HCT116 (cell line): Measurements from ENCODE around the gene CHST8. TPM values are rescaled to one million over a fixed set of nuclear protein-coding genes. Genes with fewer than 3 reads are reported as not detected.

Experiments used
- ATAC-seq: fragments of 200-7000 bp; cut with Tn5 transposase; 2 replicates; pipeline ENCODE4 v1.9.1; 2020; ENCODE audit warnings: mild to moderate bottlenecking, moderate library complexity
- BruUV-seq: library from RNA; stranded (reverse); fragments of 400-500 nt; replicated peaks from 2 replicates; lab custom pipeline; 2021; lab: Mats Ljungman, UMichigan
- CTCF ChIA-PET: fragments of 300-600 bp; sonication (Branson Sonifier 250); formaldehyde crosslinking; loops from one replicate; lab custom pipeline; 2021; ENCODE audit warnings: antibody characterized with exemption; lab: Charles Lee
- POLR2A ChIA-PET: fragments of 300-600, 350-600 bp; sonication (Branson Sonifier 250); formaldehyde crosslinking; loops from one replicate; lab custom pipeline; 2021; ENCODE audit warnings: antibody characterized with exemption; lab: Charles Lee
- RAD21 ChIA-PET, 2 experiments: fragments of 300-600 bp; sonication (Branson Sonifier 250); formaldehyde crosslinking; loops; one replicate each; lab custom pipeline; 2023; ENCODE audit warnings: low total read pairs in 2 of 2; ENCODE audit not compliant: uncharacterized antibody in 2 of 2, unreplicated experiment in 2 of 2, low non-redundant PET in 1 of 2; lab: Charles Lee
- DNase-seq: peaks from one replicate; pipeline ENCODE4 v3.0.0-alpha.2; 2010; ENCODE audit warnings: low read depth, low spot score
- H2AFZ ChIP-seq: fragments of 200-600 bp; shearing (Covaris generic), sonication (generic); 2 replicates; pipeline ENCODE4 v1.6.1; 2017; ENCODE audit warnings: low read depth, mixed run types, mixed read lengths, antibody characterized with exemption, low read length; ENCODE audit not compliant: poor library complexity, severe bottlenecking
- H3K27ac ChIP-seq: 2 replicates; pipeline ENCODE4 v1.5.1; 2012; ENCODE audit warnings: low read depth, low read length
- H3K27me3 ChIP-seq: fragments of 200-600 bp; sonication (generic); 2 replicates; pipeline ENCODE4 v1.6.1; 2016; ENCODE audit warnings: mixed run types, low read length, mixed read lengths; ENCODE audit not compliant: insufficient read depth
- H3K36me3 ChIP-seq, 2 experiments: fragments of 200-500 bp in 1 of 2; fragments of 200-600 bp in 1 of 2; sonication (Bioruptor generic) in 1 of 2; sonication (generic) in 1 of 2; 2 replicates each; pipeline versions ENCODE4 v1.5.1 to v1.6.1; 2014 to 2016; ENCODE audit warnings: low read length in 2 of 2, inconsistent platforms in 1 of 2, mixed read lengths in 1 of 2, mixed run types in 1 of 2; ENCODE audit not compliant: insufficient read depth in 2 of 2, control insufficient read depth in 1 of 2
- H3K4me1 ChIP-seq, 2 experiments: fragments of 200-600 bp in 1 of 2; sonication (generic) in 1 of 2; 2 replicates each; pipeline versions ENCODE4 v1.5.1 to v1.6.1; 2012 to 2017; ENCODE audit warnings: low read length in 2 of 2, inconsistent platforms in 1 of 2, mild to moderate bottlenecking in 1 of 2, mixed read lengths in 1 of 2, mixed run types in 1 of 2, moderate library complexity in 1 of 2; ENCODE audit not compliant: insufficient read depth in 2 of 2, control insufficient read depth in 1 of 2
- H3K4me2 ChIP-seq: fragments of 200-600 bp; sonication (generic); 2 replicates; pipeline ENCODE4 v1.6.1; 2017; ENCODE audit warnings: mixed run types, low read length, mixed read lengths
- H3K4me3 ChIP-seq, 2 experiments: fragments of 200-600 bp in 1 of 2; sonication (generic) in 1 of 2; replicated peaks in 1 of 2; 2 replicates each; pipeline ENCODE4 v1.5.1; 2011 to 2016; ENCODE audit warnings: low read length in 2 of 2, control low read depth in 1 of 2, low read depth in 1 of 2, mild to moderate bottlenecking in 1 of 2, mixed read lengths in 1 of 2, mixed run types in 1 of 2
- H3K79me2 ChIP-seq: fragments of 200-600 bp; sonication (generic); 2 replicates; pipeline ENCODE4 v1.6.1; 2017; ENCODE audit warnings: mild to moderate bottlenecking, mixed run types, low read length, moderate library complexity, mixed read lengths; ENCODE audit not compliant: insufficient read depth
- H3K9ac ChIP-seq: fragments of 200-600 bp; sonication (generic); 2 replicates; pipeline ENCODE4 v1.6.1; 2016; ENCODE audit warnings: low read length, mixed read lengths
- H3K9me2 ChIP-seq: fragments of 200-600 bp; sonication (generic), shearing (Covaris generic); 2 replicates; pipeline ENCODE4 v1.6.1; 2017; ENCODE audit warnings: mixed run types, mild to moderate bottlenecking, moderate library complexity; ENCODE audit not compliant: insufficient read depth
- H3K9me3 ChIP-seq, 2 experiments: fragments of 200-500 bp in 1 of 2; fragments of 200-600 bp in 1 of 2; sonication (Bioruptor generic) in 1 of 2; sonication (generic) in 1 of 2; 2 replicates each; pipeline ENCODE4 v1.6.1; 2014 to 2017; ENCODE audit warnings: low read length in 2 of 2, mixed read lengths in 2 of 2, inconsistent platforms in 1 of 2, low read depth in 1 of 2, mild to moderate bottlenecking in 1 of 2, mixed run types in 1 of 2, moderate library complexity in 1 of 2; ENCODE audit not compliant: control insufficient read depth in 1 of 2, insufficient read depth in 1 of 2
- H4K20me1 ChIP-seq: fragments of 200-600 bp; sonication (generic), shearing (Covaris generic); 2 replicates; pipeline ENCODE4 v1.6.1; 2017; ENCODE audit warnings: mixed run types, mild to moderate bottlenecking, moderate library complexity; ENCODE audit not compliant: insufficient read depth
- CBX3 ChIP-seq: IDR thresholded peaks from 2 replicates; pipeline ENCODE4 v1.6.1; 2012; ENCODE audit warnings: low read depth
- CEBPB ChIP-seq: IDR thresholded peaks from 2 replicates; pipeline ENCODE4 v1.6.1; 2012; ENCODE audit warnings: low read depth
- EGR1 ChIP-seq: IDR thresholded peaks from 2 replicates; pipeline ENCODE4 v1.6.1; 2012; ENCODE audit warnings: low read depth
- EZH2phosphoT487 ChIP-seq: fragments of 200-600 bp; IDR thresholded peaks from 2 replicates; pipeline ENCODE4 v1.6.1; 2018; ENCODE audit warnings: antibody characterized with exemption, borderline replicate concordance
- FOSL1 ChIP-seq: IDR thresholded peaks from 2 replicates; pipeline ENCODE4 v1.6.1; 2012; ENCODE audit warnings: low read depth
- MAX ChIP-seq: IDR thresholded peaks from 2 replicates; pipeline ENCODE4 v1.6.1; 2012
- POLR2A ChIP-seq: IDR thresholded peaks from 2 replicates; pipeline ENCODE4 v1.7.0; 2011; ENCODE audit warnings: borderline replicate concordance; ENCODE audit not compliant: insufficient read depth, insufficient read length; ENCODE audit errors: extremely low read depth
- RAD21 ChIP-seq: IDR thresholded peaks from 2 replicates; pipeline ENCODE4 v1.6.1; 2012; ENCODE audit warnings: low read depth, mild to moderate bottlenecking
- REST ChIP-seq: IDR thresholded peaks from 2 replicates; pipeline ENCODE4 v1.6.1; 2012; ENCODE audit warnings: low read depth
- SIN3A ChIP-seq: IDR thresholded peaks from 2 replicates; pipeline ENCODE4 v1.6.1; 2012; ENCODE audit warnings: low read depth
- SRF ChIP-seq: IDR thresholded peaks from 2 replicates; pipeline ENCODE4 v1.6.1; 2012; ENCODE audit warnings: low read depth
- TCF7L2 ChIP-seq: IDR thresholded peaks from 2 replicates; pipeline ENCODE4 v1.7.0; 2011; ENCODE audit warnings: borderline replicate concordance, inconsistent platforms; ENCODE audit not compliant: insufficient read depth, insufficient read length; ENCODE audit errors: extremely low read depth
- YY1 ChIP-seq: IDR thresholded peaks from 2 replicates; pipeline ENCODE4 v1.6.1; 2011; ENCODE audit warnings: low read length, low read depth, moderate library complexity, mild to moderate bottlenecking; ENCODE audit not compliant: insufficient replicate concordance; ENCODE audit errors: extremely low read depth
- ZBTB33 ChIP-seq: IDR thresholded peaks from 2 replicates; pipeline ENCODE4 v1.6.1; 2011; ENCODE audit warnings: mild to moderate bottlenecking, low read length, moderate library complexity; ENCODE audit not compliant: insufficient replicate concordance; ENCODE audit errors: extremely low read depth
- ZNF274 ChIP-seq: fragments of 200-500 bp; sonication (Bioruptor generic); IDR thresholded peaks from 2 replicates; pipeline ENCODE4 v1.6.1; 2014; ENCODE audit warnings: mild to moderate bottlenecking, low read depth, low read length, inconsistent platforms
- intact Hi-C: fragments of 100-400 bp; cut with micrococcal nuclease; formaldehyde crosslinking; loops from 2 replicates; pipeline ENCODE4 v1.10.0; 2022
- total RNA-seq: library from RNA; stranded (reverse); gene quantifications from one replicate; pipeline ENCODE4 v1.2.1, GENCODE V29; 2021; ENCODE audit not compliant: unreplicated experiment
- TF ChIP-seq, protein P1 (sequence below): IDR thresholded peaks from 2 replicates; pipeline ENCODE4 v1.6.1; 2012

CHST8 gene
- total RNA-seq, 1 experiment from 2014 or later = not detected

DNA sequence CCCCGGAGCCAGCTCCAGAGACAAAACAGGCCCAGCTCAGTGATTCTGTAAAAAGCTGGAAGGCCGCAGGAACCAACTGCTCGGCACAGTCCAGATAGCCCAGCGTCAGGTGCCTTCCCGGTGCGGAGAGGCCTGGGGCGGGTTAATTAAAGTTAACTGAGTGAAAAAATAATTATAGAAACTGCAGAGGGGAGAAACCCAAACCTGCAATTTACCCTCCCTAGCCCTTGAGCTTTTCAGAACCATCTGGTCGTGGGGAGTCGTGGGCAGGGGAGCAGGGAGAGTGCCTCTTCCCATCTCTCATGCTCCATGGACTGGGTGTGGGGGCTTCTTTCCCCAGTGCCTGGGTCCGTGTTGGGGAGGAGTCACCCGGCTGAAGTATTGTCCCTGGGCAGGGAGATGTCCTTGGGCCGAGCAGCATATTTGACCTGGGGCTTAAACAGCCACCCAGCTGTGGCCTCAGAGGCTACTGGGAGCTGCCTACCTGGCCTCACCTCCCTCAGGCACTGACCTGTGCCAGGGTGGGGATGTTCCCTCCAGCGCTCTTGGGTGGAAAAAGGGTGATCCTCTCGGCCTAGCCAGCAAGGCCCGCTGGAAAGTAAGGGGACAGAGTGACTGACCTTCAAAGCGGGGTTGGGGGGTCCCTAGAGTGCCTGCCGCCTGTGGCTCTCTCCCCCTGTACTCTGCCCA lies 65.9 kb downstream of the CHST8 start:
- Histone ChIP-seq H3K27ac (no peak overlapping the region), H3K27me3 (peaks cover 23% of the 10 kb centered on the region), H3K9me3 (no peaks in the 10 kb centered on the region), H3K79me2 (no peaks in the 10 kb centered on the region), H2AFZ (no peak overlapping the region), H3K4me2 (no peak overlapping the region), H3K9ac (no peak overlapping the region), H4K20me1 (no peaks in the 10 kb centered on the region), H3K4me1 (no peaks in the 10 kb centered on the region)
- intact Hi-C loops = no loop called here
- no peak for DNase-seq
- ChIA-PET POLR2A (no interaction called here), RAD21 (no interaction called here), CTCF (no interaction called here)
- no TSS peak for BruUV-seq
- TF ChIP-seq ZNF274 (no peak), RAD21 (no peak), EZH2phosphoT487 (no peak), ZBTB33 (no peak), CBX3 (no peak), EGR1 (no peak), SRF (no peak), REST (no peak), TCF7L2 (no peak), FOSL1 (no peak), SIN3A (no peak), MAX (no peak), POLR2A (no peak), YY1 (no peak), CEBPB (no peak)
- TF ChIP-seq, protein P1, sequence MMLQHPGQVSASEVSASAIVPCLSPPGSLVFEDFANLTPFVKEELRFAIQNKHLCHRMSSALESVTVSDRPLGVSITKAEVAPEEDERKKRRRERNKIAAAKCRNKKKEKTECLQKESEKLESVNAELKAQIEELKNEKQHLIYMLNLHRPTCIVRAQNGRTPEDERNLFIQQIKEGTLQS = no peak
- TF ChIP-seq, all 23 proteins: peak for 0
- Histone ChIP-seq H3K4me3 (no peak overlapping the region), H3K36me3 (no peaks in the 10 kb centered on the region), H3K9me2 (no peaks in the 10 kb centered on the region)
- no peak for ATAC-seq
